ENCODE results near the gene RXFP2. TPM values are rescaled to one million over a fixed set of nuclear protein-coding genes. Genes with fewer than 3 reads are reported as not detected.

RXFP2 gene
- total and polyA plus RNA-seq, 2 of the 8 experiments (the other 6 are each of a cell fraction or from before 2014, with no cell fraction given): not detected

DNA sequence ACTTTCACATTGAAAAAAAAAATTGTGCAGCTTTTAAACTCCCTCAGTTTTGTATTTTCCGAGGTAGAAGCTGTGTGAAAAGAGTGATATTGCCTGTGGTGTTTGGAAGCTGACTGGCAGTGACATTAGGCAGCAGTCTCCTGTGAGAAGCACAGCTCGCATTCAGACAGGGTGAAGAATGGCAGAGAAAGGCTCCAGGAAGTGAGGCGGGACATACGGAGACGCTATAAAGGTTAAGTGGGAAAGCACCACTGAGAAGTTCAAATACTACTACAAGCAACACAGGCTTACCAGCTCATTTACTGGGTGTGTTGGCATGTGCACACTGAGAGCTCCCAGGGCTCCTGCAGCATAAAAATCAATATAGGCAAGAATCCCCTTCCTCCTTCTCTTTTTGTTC is 88.4 kb downstream of the RXFP2 start:
- no peak overlapping the region for H2BK120ac ChIP-seq (replicated peaks; ENCODE audit: low read depth, low read length)
- no peak overlapping the region for H2BK12ac ChIP-seq (ENCODE audit: low read depth, low read length)
- TF ChIP-seq TCF12 (IDR thresholded peaks at IDR 0.05; ENCODE audit: low read depth, low read length): no peak
- TF ChIP-seq YY1 (IDR thresholded peaks at IDR 0.05; ENCODE audit: low read depth, low read length): no peak
- TF ChIP-seq BRCA1 (IDR thresholded peaks at IDR 0.05; ENCODE audit: low read depth, low read length): no peak
- H3K79me2 ChIP-seq (ENCODE audit: control insufficient read depth in 1 of 2, insufficient read depth in 2 of 2, low read length in 2 of 2): no peaks in the 10 kb centered on the region
- peak overlapping the region; percentile 33; the same call in 1 of the 2 replicates for H2AFZ ChIP-seq (ENCODE audit: low read length)
- WGBS, 2 experiments (ENCODE audit: extremely low coverage in 1 of 2, insufficient coverage in 1 of 2, insufficient read length in 1 of 2, insufficient replicate concordance in 2 of 2, low coverage in 1 of 2, low lambda C conversion rate in 2 of 2, missing lambda C conversion rate in 1 of 2): 68% methylated on average over 5 of the region's 5 CpGs; no CpG with 5 or more reads in 1 of the 2 experiments
- H3K36me3 ChIP-seq (ENCODE audit: control insufficient read depth in 2 of 4, insufficient read depth in 4 of 4, low read length in 3 of 4): no peaks in the 10 kb centered on the region
- no peak overlapping the region for H4K8ac ChIP-seq (ENCODE audit: extremely low read depth, insufficient read depth, low read length)
- DNase-seq (ENCODE audit: low read depth in 1 of 2, low spot score in 2 of 2): no peak
- H3K27me3 ChIP-seq (replicated peaks in 1 of 4; ENCODE audit: control insufficient read depth in 3 of 4, extremely low read depth in 1 of 4, insufficient read depth in 3 of 4, low read length in 3 of 4): no peaks in the 10 kb centered on the region
- H3K4me3 ChIP-seq (ENCODE audit: extremely low read depth in 1 of 4, insufficient read depth in 2 of 4, low read depth in 3 of 4, low read length in 4 of 4): no peak overlapping the region
- no peak overlapping the region for H2BK20ac ChIP-seq (ENCODE audit: low read length)
- H3K4me1 ChIP-seq (replicated peaks in 1 of 4; ENCODE audit: control insufficient read depth in 3 of 4, insufficient read depth in 4 of 4, low read length in 3 of 4): peaks cover 0 to 3% (median 0%) of the 10 kb centered on the region in 4 experiments; a peak in 2 of 7 replicates
- H4K91ac ChIP-seq (replicated peaks; ENCODE audit: insufficient read length, low read length): no peak overlapping the region
- H3K14ac ChIP-seq (ENCODE audit: insufficient read length): no peak overlapping the region
- no peaks in the 10 kb centered on the region for H4K20me1 ChIP-seq (replicated peaks in 1 of 2; ENCODE audit: control insufficient read depth in 1 of 2, insufficient read depth in 2 of 2, low read length in 2 of 2)
- H3K23me2 ChIP-seq (ENCODE audit: low read depth, low read length): no peaks in the 10 kb centered on the region
- FAIRE-seq: peak; percentile 24
- POLR2A ChIA-PET (ENCODE audit: partially characterized antibody): interaction anchor here (0.7 kb wide), 1 partner anchor 11 kb away, joined by 3 read pairs; no protein-coding TSS in a partner anchor
- H3K18ac ChIP-seq (ENCODE audit: extremely low read depth, low read length): no peak overlapping the region
- no peak overlapping the region for H3K56ac ChIP-seq (replicated peaks; ENCODE audit: insufficient read length, low read depth, low read length)
- no peak overlapping the region for H2BK15ac ChIP-seq (ENCODE audit: low read length)
- CTCF ChIA-PET (ENCODE audit: partially characterized antibody): interaction anchor here (0.6 to 1.1 kb wide), 2 partner anchors 22 to 593 kb away, joined by 3 to 4 read pairs; no protein-coding TSS in a partner anchor
- no peak overlapping the region for H4K5ac ChIP-seq (ENCODE audit: insufficient read length, low read depth, low read length)
- H2BK5ac ChIP-seq (ENCODE audit: low read depth, low read length): no peak overlapping the region
- H3K4me2 ChIP-seq (ENCODE audit: insufficient read depth in 1 of 2, low read depth in 2 of 2, low read length in 2 of 2): no peak overlapping the region
- H3K9ac ChIP-seq (replicated peaks in 1 of 4; ENCODE audit: extremely low read depth in 1 of 4, low read depth in 3 of 4, low read length in 3 of 4): no peak overlapping the region
- H2AK5ac ChIP-seq (ENCODE audit: low read depth, low read length): no peak overlapping the region
- no peak overlapping the region for H3K4ac ChIP-seq (replicated peaks; ENCODE audit: insufficient read length, low read depth, low read length)
- H3K27ac ChIP-seq (ENCODE audit: low read depth, low read length): no peak overlapping the region
- no peaks in the 10 kb centered on the region for H3K9me3 ChIP-seq (ENCODE audit: insufficient read depth in 2 of 2, low read depth in 1 of 2, low read length in 1 of 2)
- no peak overlapping the region for H3K23ac ChIP-seq (ENCODE audit: insufficient read length)
- H3K79me1 ChIP-seq (ENCODE audit: low read depth, low read length): no peaks in the 10 kb centered on the region
